Progenitor cell of endocrine pancreas (in vitro differentiated cells): ENCODE results near the gene IRS2. TPM values are rescaled to one million over a fixed set of nuclear protein-coding genes. Genes with fewer than 3 reads are reported as not detected.

ENCODE experiments used
- DNase-seq: peaks from one replicate; pipeline ENCODE4 v3.0.0; 2021; ENCODE audit warnings: low spot score; ENCODE audit not compliant: unreplicated experiment
- H3K27ac Mint-ChIP-seq: 2 replicates; pipeline ENCODE4 v1.8.0; 2021; ENCODE audit warnings: mild to moderate bottlenecking, moderate library complexity, mixed read lengths
- H3K27me3 Mint-ChIP-seq: 2 replicates; pipeline ENCODE4 v1.8.0; 2021; ENCODE audit warnings: mixed read lengths
- H3K36me3 Mint-ChIP-seq: 2 replicates; pipeline ENCODE4 v1.8.0; 2022; ENCODE audit warnings: mixed read lengths; ENCODE audit not compliant: insufficient read depth
- H3K4me1 Mint-ChIP-seq: 2 replicates; pipeline ENCODE4 v1.8.0; 2021; ENCODE audit warnings: low read depth, mixed read lengths
- H3K4me3 Mint-ChIP-seq: 2 replicates; pipeline ENCODE4 v1.8.0; 2021; ENCODE audit warnings: low read depth, mild to moderate bottlenecking, moderate library complexity, mixed read lengths
- H3K9me3 Mint-ChIP-seq: 2 replicates; pipeline ENCODE4 v1.8.0; 2021; ENCODE audit warnings: low read depth, mixed read lengths
- total RNA-seq: library from RNA; stranded (reverse); gene quantifications from 2 replicates; pipeline ENCODE4 v1.2.1, GENCODE V29; 2021
- TF ChIP-seq, protein P1 (sequence below): fragments of 200-600 bp; sonication (generic); IDR thresholded peaks from one replicate; pipeline ENCODE4 v1.5.0; 2021; ENCODE audit warnings: antibody characterized with exemption, mild to moderate bottlenecking; ENCODE audit not compliant: unreplicated experiment

The IRS2 gene
- total RNA-seq, 1 donor from 2014 or later, result 11.9 TPM

- no peaks in the 10 kb centered on the region for H3K36me3 Mint-ChIP-seq
- H3K4me3 Mint-ChIP-seq, result no peak overlapping the region
- H3K4me1 Mint-ChIP-seq, result no peaks in the 10 kb centered on the region
- no peak for DNase-seq
- no peak overlapping the region for H3K27ac Mint-ChIP-seq
- TF ChIP-seq, protein P1, sequence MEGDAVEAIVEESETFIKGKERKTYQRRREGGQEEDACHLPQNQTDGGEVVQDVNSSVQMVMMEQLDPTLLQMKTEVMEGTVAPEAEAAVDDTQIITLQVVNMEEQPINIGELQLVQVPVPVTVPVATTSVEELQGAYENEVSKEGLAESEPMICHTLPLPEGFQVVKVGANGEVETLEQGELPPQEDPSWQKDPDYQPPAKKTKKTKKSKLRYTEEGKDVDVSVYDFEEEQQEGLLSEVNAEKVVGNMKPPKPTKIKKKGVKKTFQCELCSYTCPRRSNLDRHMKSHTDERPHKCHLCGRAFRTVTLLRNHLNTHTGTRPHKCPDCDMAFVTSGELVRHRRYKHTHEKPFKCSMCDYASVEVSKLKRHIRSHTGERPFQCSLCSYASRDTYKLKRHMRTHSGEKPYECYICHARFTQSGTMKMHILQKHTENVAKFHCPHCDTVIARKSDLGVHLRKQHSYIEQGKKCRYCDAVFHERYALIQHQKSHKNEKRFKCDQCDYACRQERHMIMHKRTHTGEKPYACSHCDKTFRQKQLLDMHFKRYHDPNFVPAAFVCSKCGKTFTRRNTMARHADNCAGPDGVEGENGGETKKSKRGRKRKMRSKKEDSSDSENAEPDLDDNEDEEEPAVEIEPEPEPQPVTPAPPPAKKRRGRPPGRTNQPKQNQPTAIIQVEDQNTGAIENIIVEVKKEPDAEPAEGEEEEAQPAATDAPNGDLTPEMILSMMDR, result no peak
- H3K9me3 Mint-ChIP-seq, result no peaks in the 10 kb centered on the region
- peaks cover 24% of the 10 kb centered on the region for H3K27me3 Mint-ChIP-seq
These were observed 41.8 kb downstream of the IRS2 start for GRCh38 chr13:109744512-109745051.

DNA sequence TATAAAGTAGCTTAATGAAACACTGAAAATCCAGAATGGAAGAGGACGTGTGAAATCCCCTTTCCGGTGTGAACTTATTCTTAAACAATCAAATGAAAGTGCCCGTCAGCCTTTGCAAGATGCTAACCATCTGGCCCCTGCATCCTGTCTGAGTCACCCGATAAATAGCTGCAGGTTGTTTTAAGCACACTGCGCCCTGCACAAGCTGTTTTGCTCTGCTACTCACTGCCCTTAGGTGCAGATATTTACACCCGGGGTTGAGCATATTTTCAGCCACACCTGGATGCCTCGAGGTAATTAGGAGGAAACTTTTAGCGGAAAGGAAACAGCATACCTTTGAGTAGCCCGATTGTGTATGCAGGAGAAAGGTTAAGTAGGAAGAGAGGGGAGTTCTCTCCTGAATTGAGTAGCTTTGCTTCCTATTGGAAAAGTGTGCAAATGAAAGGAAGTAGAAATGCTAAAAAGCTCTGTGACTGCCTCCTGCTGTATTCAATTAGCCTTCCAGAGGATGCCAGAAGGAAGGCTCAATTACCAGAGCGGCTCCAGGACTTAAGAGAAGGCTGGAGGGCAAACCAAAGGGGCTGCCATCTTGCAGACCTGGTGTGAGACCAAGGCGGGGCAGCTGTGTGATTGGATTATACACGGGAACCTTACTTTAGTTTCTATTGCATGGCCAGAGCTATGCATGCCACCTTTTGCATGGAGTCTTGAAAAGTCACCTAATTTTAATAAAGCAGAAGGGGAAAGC is 42.5 kb downstream of the IRS2 start:
- Mint-ChIP-seq H3K27me3 (peaks cover 24% of the 10 kb centered on the region), H3K36me3 (no peaks in the 10 kb centered on the region), H3K4me1 (no peaks in the 10 kb centered on the region), H3K4me3 (no peak overlapping the region), H3K27ac (no peak overlapping the region), H3K9me3 (no peaks in the 10 kb centered on the region)
- DNase-seq, result no peak
- TF ChIP-seq, protein P1, result no peak

- H3K9me3 Mint-ChIP-seq, result no peaks in the 10 kb centered on the region
- TF ChIP-seq, protein P1, result no peak
- no peak for DNase-seq
- no peak overlapping the region for H3K4me3 Mint-ChIP-seq
- no peaks in the 10 kb centered on the region for H3K36me3 Mint-ChIP-seq
- peaks cover 24% of the 10 kb centered on the region for H3K27me3 Mint-ChIP-seq
- H3K27ac Mint-ChIP-seq, result no peak overlapping the region
- peaks cover 2% of the 10 kb centered on the region for H3K4me1 Mint-ChIP-seq
These were observed 44.4 kb downstream of the IRS2 start for GRCh38 chr13:109741966-109742365.

DNA sequence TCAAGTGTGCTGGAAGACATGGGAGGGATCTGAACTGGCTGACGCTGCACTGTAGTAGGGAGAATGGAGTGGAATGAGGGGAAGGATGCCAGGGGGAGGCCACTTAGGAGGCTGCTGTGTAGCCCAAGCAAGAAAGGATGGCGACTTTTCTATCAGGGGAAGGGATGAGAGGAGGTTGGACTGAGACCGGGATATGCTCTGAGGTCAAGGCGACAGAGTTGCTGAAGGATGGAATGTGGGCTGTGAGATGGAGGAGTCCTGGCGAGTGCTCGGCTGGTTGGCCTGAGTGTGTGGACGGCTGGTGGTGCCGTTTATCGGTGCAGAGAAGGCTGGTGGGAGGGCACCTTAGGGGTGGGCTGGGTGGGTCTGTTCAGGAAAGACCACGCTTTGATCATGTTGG is 45.7 kb downstream of the IRS2 start:
- Mint-ChIP-seq H3K36me3 (no peaks in the 10 kb centered on the region), H3K27me3 (peaks cover 30% of the 10 kb centered on the region), H3K27ac (no peak overlapping the region), H3K9me3 (no peaks in the 10 kb centered on the region), H3K4me1 (peaks cover 2% of the 10 kb centered on the region), H3K4me3 (no peak overlapping the region)
- no peak for DNase-seq
- TF ChIP-seq, protein P1, result no peak

DNA sequence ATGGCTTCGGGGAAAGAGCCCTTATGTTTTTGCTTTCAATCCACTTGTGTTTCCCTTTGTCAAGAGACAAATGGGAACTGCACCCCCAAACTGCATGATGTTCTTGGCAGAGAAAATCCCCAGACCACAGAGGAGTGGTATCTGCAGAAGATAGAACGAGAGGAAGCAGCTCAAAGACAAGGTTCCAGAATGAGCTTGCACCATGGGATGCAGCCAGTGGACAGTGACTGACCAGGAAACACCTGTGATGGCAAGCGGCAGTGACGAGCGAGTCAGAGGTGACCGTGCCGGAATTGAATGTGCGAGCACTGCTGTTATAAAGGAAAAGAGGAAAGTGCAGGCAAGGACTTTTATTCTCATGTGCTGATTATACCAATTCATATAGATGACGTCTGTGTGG is 46.3 kb downstream of the IRS2 start:
- Mint-ChIP-seq H3K4me1 (peaks cover 2% of the 10 kb centered on the region), H3K4me3 (no peak overlapping the region), H3K27me3 (peaks cover 30% of the 10 kb centered on the region), H3K9me3 (no peaks in the 10 kb centered on the region), H3K36me3 (no peaks in the 10 kb centered on the region), H3K27ac (no peak overlapping the region)
- TF ChIP-seq, protein P1, result no peak
- no peak for DNase-seq
